Heart left ventricle (tissue), 16 donors: ENCODE measurements around the gene TEX29. TPM values are rescaled to one million over a fixed set of nuclear protein-coding genes. Genes with fewer than 3 reads are reported as not detected.

Source experiments
- ATAC-seq, 4 donors: fragments of 200-7000 bp; cut with Tn5 transposase; one replicate each; pipeline ENCODE4 v1.9.1; 2020 to 2022; ENCODE audit warnings: moderate library complexity in 4 of 4, mild to moderate bottlenecking in 3 of 4, moderate number of reproducible peaks in 1 of 4
- DNase-seq, 5 donors: peaks; one replicate each; pipeline ENCODE4 v3.0.0-alpha.2; 2020
- H3K27ac ChIP-seq, 12 donors: fragments of 200-600 bp; sonication (generic) in 4 of 12; one replicate each; pipeline versions ENCODE4 v1.5.0 to v1.8.0; 2016 to 2022; ENCODE audit warnings: mild to moderate bottlenecking in 2 of 12
- H3K27me3 ChIP-seq, 9 donors: fragments of 200-600 bp; sonication (generic) in 2 of 9; one replicate each; pipeline versions ENCODE4 v1.5.1 to v1.8.0; 2016 to 2022; ENCODE audit warnings: mild to moderate bottlenecking in 3 of 9
- H3K36me3 ChIP-seq, 9 donors: fragments of 200-600 bp; sonication (generic) in 2 of 9; one replicate each; pipeline versions ENCODE4 v1.5.0 to v1.8.0; 2018 to 2022; ENCODE audit warnings: mild to moderate bottlenecking in 2 of 9
- H3K4me1 ChIP-seq, 12 donors: fragments of 200-600 bp; sonication (generic) in 4 of 12; one replicate each; pipeline versions ENCODE4 v1.5.0 to v1.8.0; 2016 to 2022; ENCODE audit warnings: mild to moderate bottlenecking in 3 of 12
- H3K4me3 ChIP-seq, 12 donors: fragments of 200-600 bp; sonication (generic) in 4 of 12; one replicate each; pipeline versions ENCODE4 v1.5.0 to v1.8.0; 2017 to 2022; ENCODE audit warnings: mild to moderate bottlenecking in 9 of 12, moderate library complexity in 4 of 12
- H3K9me3 ChIP-seq, 12 donors: fragments of 200-600 bp; sonication (generic) in 4 of 12; one replicate each; pipeline versions ENCODE4 v1.5.0 to v1.8.0; 2016 to 2022; ENCODE audit warnings: mild to moderate bottlenecking in 1 of 12
- CTCF ChIP-seq, 12 donors: fragments of 200-600 bp; sonication (generic) in 4 of 12; IDR thresholded peaks; one replicate each; pipeline versions ENCODE4 v1.5.0 to v1.8.0; 2018 to 2022; ENCODE audit warnings: antibody characterized with exemption in 12 of 12, mild to moderate bottlenecking in 5 of 12
- POLR2A ChIP-seq, 2 donors: fragments of 450-650 bp; IDR thresholded peaks; one replicate each; pipeline ENCODE4 v1.6.1; 2017; ENCODE audit warnings: antibody characterized with exemption in 2 of 2, mild to moderate bottlenecking in 2 of 2, moderate library complexity in 2 of 2
- WGBS, 4 donors: extraction: QIAGEN DNeasy Blood & Tissue Kit in 2 of 4; methylation state at CpG; one replicate each; pipeline versions ENCODE4 v1.1.5 to v1.1.7; 2013 to 2018; 5-methylcytosine and 5-hydroxymethylcytosine counted together
- intact Hi-C, 10 donors: fragments of 100-400 bp; cut with DNase I; formaldehyde crosslinking; loops; one replicate each; pipeline versions ENCODE4 v1.11.1 to v1.14.2; 2022
- polyA plus RNA-seq, 2 donors: library from polyadenylated mRNA; stranded (reverse); fragments of 200-250 nt; gene quantifications; one replicate each; pipeline ENCODE4 v1.2.3, GENCODE V29; 2013
- total RNA-seq, 9 donors: library from RNA; depleted of rRNA in 2 of 9; stranded (reverse); fragments of >200 nt in 2 of 9; fragmentation: NEBNext Ultra II Directional in 3 of 9; extraction: Animal tissue kit (Norgen Biotek cat#: 25700) in 3 of 9; gene quantifications; one replicate each; pipeline versions ENCODE4 v1.1.0 to v1.2.4, GENCODE V29; 2016 to 2023
- donor health status: ischemic (EF 13 %, LVEDD 7.1; RV severe dilation, severe dysfunction).
- donor health status: healthy with polysubstance abuse.
- donor health status: DM: no; HTN: yes; CAD: no.
- donor health status: DM: no; HTN: no; CAD: no.
- donor health status: ischemic (EF 25% LVEDD 6.9; RV normal size, moderate dysfunction).
- donor health status: ischemic (EF 25% LVEDD 5.7; RV mildly dilated, moderate dysfunction).
- donor health status: healthy.
- donor health status: DM: yes; HTN: yes; CAD: no.
- donor health status: ischemic (EF 35%, LVEDD 5.7; RV mildly dilated, moderate dysfunction).
- donor health status: nonischemic (EF 11% LVEDD 7.7; RV severe dilation, severe dysfunction).
- donor health status: DM: yes; HTN: yes; CAD: no.
- donor health status: PGD.
- donor health status: ischemic (EF 29% LVEDD 5.4; RV normal size, mild dysfunction).
- donor health status: nonischemic (EF 23%, LVEDD 6.1; RV moderate dilation, normal function).

The TEX29 gene
- total and polyA plus RNA-seq, 11 donors: 0.15 to 0.57 (median 0.35) TPM; not detected in 6

GRCh38 chr13:111356795-111357194, 36.4 kb downstream of the TEX29 start:
- Histone ChIP-seq H3K4me1 (no peaks in the 10 kb centered on the region), H3K36me3 (no peaks in the 10 kb centered on the region), H3K9me3 (peaks cover 0 to 11% (median 0%) of the 10 kb centered on the region in 12 donors), H3K27ac (no peak overlapping the region), H3K4me3 (no peak overlapping the region), H3K27me3 (peaks cover 0 to 10% (median 0%) of the 10 kb centered on the region in 9 donors)
- ATAC-seq: no peak
- no peak for DNase-seq
- no peak for TF ChIP-seq CTCF (IDR thresholded peaks at IDR 0.05)
- TF ChIP-seq POLR2A (IDR thresholded peaks at IDR 0.05): no peak
- intact Hi-C loops: loop anchor here in 1 of 10 donors (2.0 kb wide), 1 partner anchor 50 kb away; no protein-coding TSS in a partner anchor
- 72 to 83% (median 81%) methylated on average over 4 of the region's 4 CpGs for WGBS, 4 donors

- H3K4me3 ChIP-seq: no peak overlapping the region
- intact Hi-C loops: no loop called here
These were observed 38.9 kb downstream of the TEX29 start for GRCh38 chr13:111359237-111359915.

GRCh38 chr13:111359930-111360329, 39.5 kb downstream of the TEX29 start:
- H3K27ac ChIP-seq: no peak overlapping the region
- WGBS, 4 donors: 69 to 81% (median 76%) methylated on average over 7 of the region's 7 CpGs
- peaks cover 0 to 21% (median 0%) of the 10 kb centered on the region in 9 donors for H3K27me3 ChIP-seq

More at GRCh38 chr13:111359237-111359915, 38.9 kb downstream of the TEX29 start:
- 51 to 60% (median 53%) methylated on average over 11 of the region's 11 CpGs for WGBS, 4 donors
- H3K27me3 ChIP-seq: peaks cover 0 to 21% (median 0%) of the 10 kb centered on the region in 9 donors
- no peaks in the 10 kb centered on the region for H3K36me3 ChIP-seq
- no peak overlapping the region for H3K27ac ChIP-seq
- no peak for TF ChIP-seq CTCF (IDR thresholded peaks at IDR 0.05)
- no peak for TF ChIP-seq POLR2A (IDR thresholded peaks at IDR 0.05)
- no peaks in the 10 kb centered on the region for H3K9me3 ChIP-seq
- H3K4me1 ChIP-seq: no peaks in the 10 kb centered on the region
- DNase-seq (no peak), ATAC-seq (no peak)

More at GRCh38 chr13:111359930-111360329, 39.5 kb downstream of the TEX29 start:
- intact Hi-C loops: no loop called here
- Histone ChIP-seq H3K36me3 (no peaks in the 10 kb centered on the region), H3K4me1 (no peaks in the 10 kb centered on the region), H3K4me3 (no peak overlapping the region), H3K9me3 (no peaks in the 10 kb centered on the region)
- no peak for TF ChIP-seq POLR2A (IDR thresholded peaks at IDR 0.05)
- TF ChIP-seq CTCF (IDR thresholded peaks at IDR 0.05): no peak
- ATAC-seq (no peak), DNase-seq (no peak)
